Dendritic cell treated with granulocyte-macrophage colony-stimulating factor and Interleukin-4, amounts not matched to agents 40 ng/mL and 50 ng/mL, for 4 days (primary cell): ENCODE data around the gene NUDT4B.
"Not testable (repeated sequence)": the region's sequence is repeated elsewhere in the genome, so short reads cannot be mapped to it uniquely, and the experiment has no call there.

ENCODE experiments used
- H3K27ac Mint-ChIP-seq: one replicate; pipeline ENCODE4 v1.8.0; 2022; ENCODE audit warnings: mild to moderate bottlenecking, mixed read lengths
- H3K27me3 Mint-ChIP-seq: one replicate; pipeline ENCODE4 v1.8.0; 2022; ENCODE audit warnings: mild to moderate bottlenecking, mixed read lengths
- H3K36me3 Mint-ChIP-seq: one replicate; pipeline ENCODE4 v1.8.0; 2022; ENCODE audit warnings: low read depth, mixed read lengths
- H3K4me1 Mint-ChIP-seq: one replicate; pipeline ENCODE4 v1.8.0; 2022; ENCODE audit warnings: low read depth, mixed read lengths
- H3K4me3 Mint-ChIP-seq: one replicate; pipeline ENCODE4 v1.8.0; 2022; ENCODE audit warnings: mild to moderate bottlenecking, moderate library complexity, mixed read lengths
- H3K9me3 Mint-ChIP-seq: one replicate; pipeline ENCODE4 v1.8.0; 2022; ENCODE audit warnings: mixed read lengths
- intact Hi-C: fragments of 100-400 bp; cut with micrococcal nuclease; formaldehyde crosslinking; loops from one replicate; pipeline ENCODE4 v1.15.0; 2022

Gene NUDT4B

DNA sequence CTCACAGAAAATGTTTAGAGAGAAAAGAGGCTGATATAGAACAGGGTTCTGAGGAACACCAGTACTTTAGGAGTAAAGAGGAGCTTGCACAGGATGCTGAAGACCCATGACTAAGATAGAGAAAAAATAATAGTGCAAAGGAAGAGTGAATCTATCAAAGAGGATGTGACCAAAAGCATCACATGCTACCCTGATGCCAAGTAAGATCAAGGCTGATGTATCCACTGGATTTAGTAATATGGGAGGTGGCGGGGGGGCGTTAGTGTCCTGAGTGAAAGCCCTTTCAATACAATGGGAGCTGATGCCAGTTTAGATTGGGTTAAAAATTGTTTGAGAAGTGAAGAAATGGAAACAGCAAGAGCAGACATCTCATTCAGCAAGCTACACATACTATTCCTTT, 11.2 kb downstream of the NUDT4B start:
- H3K27me3 Mint-ChIP-seq, intact Hi-C loops, H3K9me3 Mint-ChIP-seq, H3K4me3 Mint-ChIP-seq, H3K27ac Mint-ChIP-seq, H3K4me1 Mint-ChIP-seq, H3K36me3 Mint-ChIP-seq: not testable (repeated sequence)

DNA sequence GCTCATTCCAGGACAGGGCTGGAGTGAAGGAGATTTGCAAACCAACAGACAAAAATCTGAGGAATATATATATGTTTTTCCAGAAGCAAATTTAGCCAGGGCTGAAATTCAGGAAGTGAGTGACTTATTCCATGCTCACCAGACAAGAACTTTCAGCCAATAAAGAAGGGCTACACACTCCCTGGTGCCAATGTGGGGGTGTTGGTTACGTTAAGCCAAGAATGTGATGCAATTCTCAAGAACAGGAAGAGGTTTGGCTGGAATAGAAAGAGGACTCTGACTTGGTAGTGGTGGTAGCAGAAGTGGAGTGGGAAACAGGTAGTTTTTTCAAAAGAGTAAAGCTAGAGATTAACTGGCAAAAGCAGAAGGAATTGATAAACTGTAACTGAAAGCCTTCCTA, 11.6 kb downstream of the NUDT4B start:
- H3K4me1 Mint-ChIP-seq, H3K27ac Mint-ChIP-seq, H3K36me3 Mint-ChIP-seq, H3K27me3 Mint-ChIP-seq, H3K4me3 Mint-ChIP-seq, intact Hi-C loops, H3K9me3 Mint-ChIP-seq: not testable (repeated sequence)

GRCh38 chr1:148761360-148761759, 12.8 kb downstream of the NUDT4B start:
- H3K4me3 Mint-ChIP-seq, H3K27ac Mint-ChIP-seq, H3K4me1 Mint-ChIP-seq, H3K27me3 Mint-ChIP-seq, intact Hi-C loops, H3K9me3 Mint-ChIP-seq, H3K36me3 Mint-ChIP-seq: not testable (repeated sequence)

- H3K27me3 Mint-ChIP-seq, H3K4me1 Mint-ChIP-seq, H3K27ac Mint-ChIP-seq, H3K4me3 Mint-ChIP-seq, intact Hi-C loops, H3K36me3 Mint-ChIP-seq, H3K9me3 Mint-ChIP-seq: not testable (repeated sequence)
Observed at GRCh38 chr1:148765238-148766019, 16.9 kb downstream of the NUDT4B start.

- H3K27me3 Mint-ChIP-seq, H3K4me1 Mint-ChIP-seq, H3K36me3 Mint-ChIP-seq, H3K27ac Mint-ChIP-seq, intact Hi-C loops, H3K4me3 Mint-ChIP-seq, H3K9me3 Mint-ChIP-seq: not testable (repeated sequence)
Observed at GRCh38 chr1:148768541-148768940, 20.0 kb downstream of the NUDT4B start.

DNA sequence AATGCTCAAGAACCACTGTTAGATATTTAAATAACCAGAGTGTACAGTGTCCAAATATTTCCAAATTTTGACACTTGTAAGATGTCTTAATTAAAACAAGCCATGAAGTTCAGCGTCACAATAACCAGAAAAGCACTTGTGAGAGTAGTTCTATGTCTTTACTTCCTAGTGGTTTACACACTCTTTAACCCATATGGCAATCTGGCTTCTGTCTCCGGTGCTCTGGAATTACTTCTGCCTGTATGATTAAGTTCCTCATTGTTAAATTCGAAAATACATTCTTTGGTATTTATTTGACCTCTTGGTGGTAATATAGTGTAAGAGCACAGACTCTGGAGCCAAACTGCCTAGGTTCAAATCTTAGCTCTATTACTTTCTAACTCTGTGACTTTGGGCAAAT, 20.9 kb downstream of the NUDT4B start:
- H3K27ac Mint-ChIP-seq, H3K36me3 Mint-ChIP-seq, H3K4me1 Mint-ChIP-seq, intact Hi-C loops, H3K4me3 Mint-ChIP-seq, H3K9me3 Mint-ChIP-seq, H3K27me3 Mint-ChIP-seq: not testable (repeated sequence)

- intact Hi-C loops, H3K27me3 Mint-ChIP-seq, H3K9me3 Mint-ChIP-seq, H3K4me1 Mint-ChIP-seq, H3K27ac Mint-ChIP-seq, H3K36me3 Mint-ChIP-seq, H3K4me3 Mint-ChIP-seq: not testable (repeated sequence)
Observed at GRCh38 chr1:148773690-148774089, 25.1 kb downstream of the NUDT4B start.

DNA sequence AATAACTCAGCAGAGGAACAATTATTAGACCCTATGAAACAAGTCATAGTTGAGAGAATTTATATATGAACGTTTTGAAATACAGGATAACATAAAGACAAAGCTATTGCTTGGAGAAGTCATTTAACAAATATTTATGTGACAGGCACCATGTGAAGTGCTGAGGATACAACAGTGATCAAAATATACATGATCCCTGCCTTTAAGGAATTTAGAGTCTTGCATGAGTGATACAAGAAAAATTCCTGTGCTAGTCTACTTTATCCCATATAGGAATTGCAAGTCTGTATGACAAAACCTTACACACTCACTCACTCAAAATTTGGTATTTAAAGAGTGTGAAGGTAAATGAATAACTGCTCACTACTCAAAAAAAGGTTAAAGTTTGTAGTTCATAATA, 25.5 kb downstream of the NUDT4B start:
- H3K27ac Mint-ChIP-seq, H3K4me1 Mint-ChIP-seq, H3K36me3 Mint-ChIP-seq, H3K4me3 Mint-ChIP-seq, H3K27me3 Mint-ChIP-seq, intact Hi-C loops, H3K9me3 Mint-ChIP-seq: not testable (repeated sequence)

GRCh38 chr1:148775263-148775662, 26.7 kb downstream of the NUDT4B start:
- H3K4me1 Mint-ChIP-seq, H3K9me3 Mint-ChIP-seq, H3K36me3 Mint-ChIP-seq, intact Hi-C loops, H3K4me3 Mint-ChIP-seq, H3K27ac Mint-ChIP-seq, H3K27me3 Mint-ChIP-seq: not testable (repeated sequence)

DNA sequence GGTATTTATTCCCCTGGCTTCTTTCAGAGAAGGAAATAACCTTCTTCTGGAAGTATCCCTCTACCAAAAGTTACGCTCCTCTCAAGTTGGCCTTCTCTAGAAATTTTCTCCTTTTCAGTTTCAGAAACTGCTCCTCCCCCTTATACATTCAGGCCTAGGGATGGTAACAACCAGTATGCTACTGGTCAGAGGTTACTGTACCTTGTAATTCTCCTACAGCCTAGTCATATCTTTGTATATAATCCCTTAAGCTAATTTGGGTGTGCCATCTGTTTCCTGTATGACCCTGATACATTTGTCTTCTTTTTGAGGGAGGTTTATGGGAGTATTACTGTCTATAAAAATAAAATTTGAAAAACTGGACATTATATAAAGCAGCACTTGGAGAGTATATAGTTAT, 29.1 kb downstream of the NUDT4B start:
- H3K27me3 Mint-ChIP-seq, H3K4me3 Mint-ChIP-seq, H3K9me3 Mint-ChIP-seq, H3K27ac Mint-ChIP-seq, H3K4me1 Mint-ChIP-seq, intact Hi-C loops, H3K36me3 Mint-ChIP-seq: not testable (repeated sequence)

- H3K9me3 Mint-ChIP-seq, H3K27ac Mint-ChIP-seq, H3K4me3 Mint-ChIP-seq, H3K4me1 Mint-ChIP-seq, H3K27me3 Mint-ChIP-seq, intact Hi-C loops, H3K36me3 Mint-ChIP-seq: not testable (repeated sequence)
Observed at GRCh38 chr1:148780404-148780803, 31.8 kb downstream of the NUDT4B start.

DNA sequence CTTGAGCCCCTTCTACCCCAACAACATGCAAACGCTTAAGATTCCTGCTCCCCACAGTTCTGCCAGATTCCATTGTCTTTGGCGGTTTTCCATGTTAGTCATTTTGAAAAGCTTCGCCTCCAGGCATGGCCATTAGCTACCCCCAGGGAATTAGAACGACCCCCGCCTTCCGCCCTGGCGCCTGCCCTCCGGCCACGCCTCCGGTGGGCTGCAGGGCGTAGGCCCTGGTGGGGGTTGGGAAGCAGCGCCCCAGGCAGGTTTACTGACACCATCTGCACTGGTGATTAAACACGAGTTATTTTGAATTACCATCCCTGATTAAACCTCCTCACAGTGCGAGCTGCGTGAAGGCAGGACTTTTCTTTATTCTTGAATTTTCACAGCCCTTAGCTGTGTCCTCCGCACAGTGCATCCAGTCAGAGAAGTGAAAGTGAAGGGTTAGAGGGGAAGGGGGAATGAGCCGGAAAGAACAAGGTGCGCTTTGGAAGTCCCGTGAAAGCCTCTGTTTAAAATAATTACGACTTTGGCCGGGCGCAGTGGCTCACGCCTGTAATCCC, 43.0 kb downstream of the NUDT4B start:
- not testable (repeated sequence) for H3K9me3 Mint-ChIP-seq, H3K4me1 Mint-ChIP-seq

GRCh38 chr1:148793762-148794332, 45.3 kb downstream of the NUDT4B start:
- H3K36me3 Mint-ChIP-seq, H3K4me1 Mint-ChIP-seq, H3K4me3 Mint-ChIP-seq, H3K9me3 Mint-ChIP-seq, H3K27me3 Mint-ChIP-seq, H3K27ac Mint-ChIP-seq, intact Hi-C loops: not testable (repeated sequence)

More for the DNA sequence above, 43.0 kb downstream of the NUDT4B start:
- H3K27me3 Mint-ChIP-seq, H3K36me3 Mint-ChIP-seq, H3K4me3 Mint-ChIP-seq, intact Hi-C loops, H3K27ac Mint-ChIP-seq: not testable (repeated sequence)
